ENCODE results near the gene NPW. TPM values are rescaled to one million over a fixed set of nuclear protein-coding genes. Genes with fewer than 3 reads are reported as not detected.
A peak's percentile ranks its signal among the peaks of the same experiment; 100 is the strongest.

The NPW gene
- total and polyA plus RNA-seq, 8 donors = 0.43 to 2.7 (median 0.82) TPM

GRCh38 chr16:1980770-1981087 is 38.9 kb upstream of the NPW start:
- TF ChIP-seq, protein P1, sequence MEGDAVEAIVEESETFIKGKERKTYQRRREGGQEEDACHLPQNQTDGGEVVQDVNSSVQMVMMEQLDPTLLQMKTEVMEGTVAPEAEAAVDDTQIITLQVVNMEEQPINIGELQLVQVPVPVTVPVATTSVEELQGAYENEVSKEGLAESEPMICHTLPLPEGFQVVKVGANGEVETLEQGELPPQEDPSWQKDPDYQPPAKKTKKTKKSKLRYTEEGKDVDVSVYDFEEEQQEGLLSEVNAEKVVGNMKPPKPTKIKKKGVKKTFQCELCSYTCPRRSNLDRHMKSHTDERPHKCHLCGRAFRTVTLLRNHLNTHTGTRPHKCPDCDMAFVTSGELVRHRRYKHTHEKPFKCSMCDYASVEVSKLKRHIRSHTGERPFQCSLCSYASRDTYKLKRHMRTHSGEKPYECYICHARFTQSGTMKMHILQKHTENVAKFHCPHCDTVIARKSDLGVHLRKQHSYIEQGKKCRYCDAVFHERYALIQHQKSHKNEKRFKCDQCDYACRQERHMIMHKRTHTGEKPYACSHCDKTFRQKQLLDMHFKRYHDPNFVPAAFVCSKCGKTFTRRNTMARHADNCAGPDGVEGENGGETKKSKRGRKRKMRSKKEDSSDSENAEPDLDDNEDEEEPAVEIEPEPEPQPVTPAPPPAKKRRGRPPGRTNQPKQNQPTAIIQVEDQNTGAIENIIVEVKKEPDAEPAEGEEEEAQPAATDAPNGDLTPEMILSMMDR (IDR thresholded peaks at IDR 0.05) = no peak
- Histone ChIP-seq H3K9me3 (no peaks in the 10 kb centered on the region), H3K36me3 (peaks cover 0 to 19% (median 10%) of the 10 kb centered on the region in 3 donors), H3K27me3 (no peaks in the 10 kb centered on the region), H3K4me3 (no peak overlapping the region), H3K27ac (no peak overlapping the region), H3K4me1 (peaks cover 0 to 17% (median 12%) of the 10 kb centered on the region in 3 donors)
- intact Hi-C loops (cut with DNase I) = no loop called here
- DNase-seq (peak in 1 of 6 donors; percentile 79), FAIRE-seq (no peak), ATAC-seq (no peak)
- WGBS, 2 donors = 28 to 32% methylated on average over 16 of the region's 16 CpGs

- FAIRE-seq = no peak
- 72 to 75% methylated on average over 6 of the region's 6 CpGs for WGBS, 2 donors
- TF ChIP-seq, protein P1 (IDR thresholded peaks at IDR 0.05) = no peak
Measured at GRCh38 chr16:1981398-1981836, 38.2 kb upstream of the NPW start, which contains the start of gene NOXO1. NOXO1 (minus strand) TSS chr16:1981469; CDS start chr16:1981179, 290 bp downstream.

GRCh38 chr16:1982013-1982433 is 37.6 kb upstream of the NPW start:
- FAIRE-seq = no peak
- H3K4me3 ChIP-seq = no peak overlapping the region
- peak in 1 of 6 donors; percentile 52 for DNase-seq
- peaks cover 0 to 13% (median 0%) of the 10 kb centered on the region in 3 donors for H3K36me3 ChIP-seq
- H3K27ac ChIP-seq = peak overlapping the region in 3 of 4 donors; percentile 8 to 32 (median 25)
- intact Hi-C loops (cut with DNase I) = no loop called here
- H3K27me3 ChIP-seq = no peaks in the 10 kb centered on the region
- TF ChIP-seq, protein P1 (IDR thresholded peaks at IDR 0.05) = no peak
- ATAC-seq = no peak
- H3K4me1 ChIP-seq = peaks cover 0 to 17% (median 12%) of the 10 kb centered on the region in 3 donors
- no peaks in the 10 kb centered on the region for H3K9me3 ChIP-seq
- WGBS, 2 donors = 39 to 45% methylated on average over 5 of the region's 5 CpGs

More at GRCh38 chr16:1981398-1981836, 38.2 kb upstream of the NPW start, which contains the start of gene NOXO1:
- no peaks in the 10 kb centered on the region for H3K27me3 ChIP-seq
- peaks cover 0 to 17% (median 12%) of the 10 kb centered on the region in 3 donors for H3K4me1 ChIP-seq
- ATAC-seq (no peak), DNase-seq (no peak)
- peak within 1 kb of the TSS in 3 of 4 donors; percentile 8 to 32 (median 25) for H3K27ac ChIP-seq
- peaks cover 0 to 15% (median 4%) of the 10 kb centered on the region in 3 donors for H3K36me3 ChIP-seq
- H3K4me3 ChIP-seq = peak within 1 kb of the TSS in 1 of 4 donors; percentile 41
- no peaks in the 10 kb centered on the region for H3K9me3 ChIP-seq
- intact Hi-C loops (cut with DNase I) = no loop called here

GRCh38 chr16:1982991-1983543 is 36.5 kb upstream of the NPW start:
- FAIRE-seq (no peak), DNase-seq (peak in 1 of 6 donors; percentile 39), ATAC-seq (no peak)
- H3K4me1 ChIP-seq = peaks cover 0 to 17% (median 12%) of the 10 kb centered on the region in 3 donors
- intact Hi-C loops (cut with DNase I) = no loop called here
- H3K27ac ChIP-seq = peak overlapping the region in 3 of 4 donors; percentile 47 to 78 (median 68)
- H3K27me3 ChIP-seq = no peaks in the 10 kb centered on the region
- no peaks in the 10 kb centered on the region for H3K9me3 ChIP-seq
- peaks cover 0 to 3% (median 0%) of the 10 kb centered on the region in 3 donors for H3K36me3 ChIP-seq
- 29 to 36% methylated on average over 19 of the region's 19 CpGs for WGBS, 2 donors
- peak overlapping the region in 3 of 4 donors; percentile 84 to 95 (median 93) for H3K4me3 ChIP-seq
- TF ChIP-seq, protein P1 (IDR thresholded peaks at IDR 0.05) = no peak
